HTR-8/SVneo (cell line): ENCODE data around the gene APBB2.

ENCODE experiments used
- DNase-seq: peaks from one replicate; pipeline ENCODE4 v3.0.0; 2011; ENCODE audit warnings: low spot score, mixed read lengths; ENCODE audit not compliant: insufficient read length
- FAIRE-seq: peaks from 2 replicates; lab custom pipeline; 2011; peaks lifted over from hg19 to GRCh38; lab: Jason Lieb, UNC

APBB2 gene

DNA sequence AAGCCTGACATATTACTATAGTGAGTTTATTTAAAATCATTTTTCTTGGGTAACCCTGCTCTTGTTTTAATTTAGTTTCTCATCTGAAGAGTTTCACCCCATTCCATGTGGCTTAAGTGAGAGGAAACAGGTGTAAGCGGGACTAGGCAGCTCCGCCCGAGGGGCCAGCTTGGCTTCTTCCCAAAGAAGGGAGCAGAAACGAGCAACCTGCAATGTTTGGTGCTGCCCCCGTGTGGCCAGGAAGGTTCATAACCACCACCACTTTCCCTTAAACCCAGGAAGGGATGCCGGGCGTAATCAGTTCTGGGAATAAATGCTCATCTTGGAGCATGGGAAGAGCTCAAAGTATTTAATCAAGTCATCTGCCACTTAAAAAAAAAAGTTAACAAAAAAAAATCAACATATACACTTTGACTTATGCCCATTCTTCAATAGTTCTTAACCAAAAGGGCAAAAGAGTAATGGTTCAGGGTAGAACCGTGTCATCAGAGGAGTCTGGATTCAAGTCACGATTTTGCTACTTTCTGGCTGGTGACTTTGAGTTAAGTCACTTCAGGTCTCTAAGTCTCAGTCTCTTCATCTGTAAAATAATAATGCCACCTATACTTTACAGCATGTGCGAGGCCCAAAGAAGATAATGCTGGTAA lies 316.7 kb downstream of the APBB2 start:
- FAIRE-seq: peak; percentile 68
- peak; percentile 74 for DNase-seq

DNA sequence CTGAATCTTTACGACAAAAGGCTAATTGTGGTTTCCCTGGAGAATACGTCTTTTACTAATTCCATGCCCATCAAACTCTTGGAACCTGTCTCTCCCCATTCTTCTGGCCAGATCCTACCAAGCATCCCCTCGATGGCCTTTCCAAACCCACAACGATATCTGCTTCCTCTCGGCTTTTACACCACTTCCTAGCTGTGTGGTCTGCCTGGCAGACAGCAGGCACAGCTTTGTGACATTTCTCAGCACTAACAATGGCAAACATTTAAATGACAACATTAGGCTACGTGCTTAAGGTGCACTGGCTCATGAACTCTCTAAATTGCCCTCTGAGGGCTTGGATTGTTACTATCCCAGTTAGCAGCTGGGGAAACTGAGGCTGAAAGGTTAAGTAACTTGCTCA lies 323.6 kb downstream of the APBB2 start:
- FAIRE-seq (no peak), DNase-seq (no peak)

DNA sequence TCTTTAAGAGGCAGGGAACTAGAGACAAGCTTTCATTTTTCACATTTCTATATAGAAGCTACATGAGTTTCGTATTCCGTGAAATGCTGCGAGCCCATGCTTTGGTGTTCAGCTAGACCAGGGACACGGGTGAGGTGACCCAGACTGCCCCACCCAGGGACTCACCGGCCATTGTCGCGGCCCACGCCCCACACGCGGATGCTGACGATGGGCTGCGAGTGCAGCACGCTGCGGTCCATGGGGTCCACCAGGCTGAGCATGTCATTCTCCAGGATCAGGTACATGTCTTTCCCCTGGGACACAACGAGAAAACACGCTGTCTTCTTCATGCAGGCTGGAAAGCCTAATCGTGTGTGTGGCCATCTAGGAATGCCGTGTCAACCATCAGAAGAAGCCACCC lies 324.1 kb downstream of the APBB2 start:
- no peak for DNase-seq
- FAIRE-seq: no peak

DNA sequence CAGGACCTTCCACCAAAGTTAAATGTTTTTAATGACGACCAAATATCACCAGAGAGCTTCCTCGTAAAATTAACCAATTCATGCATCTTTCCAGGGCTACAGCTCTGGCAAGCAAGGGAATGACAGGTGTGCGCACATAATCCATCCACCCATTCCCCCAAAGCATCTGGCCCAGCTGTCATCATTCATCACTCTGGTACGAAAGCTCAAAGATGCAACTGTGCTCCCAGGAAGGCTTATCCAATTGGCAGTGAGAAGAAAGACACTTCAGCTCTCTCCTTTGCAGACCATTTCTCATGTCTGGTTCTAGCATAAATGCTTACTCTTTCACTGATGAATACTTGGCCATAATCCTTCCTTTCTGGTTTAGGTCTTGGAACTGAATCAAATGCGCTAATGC lies 325.4 kb downstream of the APBB2 start:
- FAIRE-seq: no peak
- DNase-seq: no peak

DNA sequence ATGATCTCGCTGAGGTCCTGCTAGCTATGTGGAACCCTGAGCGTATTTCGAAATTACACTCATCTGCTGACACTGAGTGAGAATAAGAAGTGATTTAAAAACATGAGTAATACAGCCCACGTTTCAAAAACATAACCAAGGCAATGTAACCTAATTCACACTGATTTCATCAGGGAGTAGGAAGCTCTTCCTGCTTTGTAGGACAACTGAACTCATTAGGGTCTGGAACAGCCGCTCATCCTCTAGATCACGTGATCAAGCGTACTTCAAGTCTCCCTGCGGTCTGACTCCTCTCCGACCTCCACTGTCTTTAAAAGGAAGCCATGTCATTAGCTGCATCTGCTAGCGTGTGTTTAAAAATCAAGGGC lies 326.6 kb downstream of the APBB2 start:
- FAIRE-seq: no peak
- DNase-seq: no peak

DNA sequence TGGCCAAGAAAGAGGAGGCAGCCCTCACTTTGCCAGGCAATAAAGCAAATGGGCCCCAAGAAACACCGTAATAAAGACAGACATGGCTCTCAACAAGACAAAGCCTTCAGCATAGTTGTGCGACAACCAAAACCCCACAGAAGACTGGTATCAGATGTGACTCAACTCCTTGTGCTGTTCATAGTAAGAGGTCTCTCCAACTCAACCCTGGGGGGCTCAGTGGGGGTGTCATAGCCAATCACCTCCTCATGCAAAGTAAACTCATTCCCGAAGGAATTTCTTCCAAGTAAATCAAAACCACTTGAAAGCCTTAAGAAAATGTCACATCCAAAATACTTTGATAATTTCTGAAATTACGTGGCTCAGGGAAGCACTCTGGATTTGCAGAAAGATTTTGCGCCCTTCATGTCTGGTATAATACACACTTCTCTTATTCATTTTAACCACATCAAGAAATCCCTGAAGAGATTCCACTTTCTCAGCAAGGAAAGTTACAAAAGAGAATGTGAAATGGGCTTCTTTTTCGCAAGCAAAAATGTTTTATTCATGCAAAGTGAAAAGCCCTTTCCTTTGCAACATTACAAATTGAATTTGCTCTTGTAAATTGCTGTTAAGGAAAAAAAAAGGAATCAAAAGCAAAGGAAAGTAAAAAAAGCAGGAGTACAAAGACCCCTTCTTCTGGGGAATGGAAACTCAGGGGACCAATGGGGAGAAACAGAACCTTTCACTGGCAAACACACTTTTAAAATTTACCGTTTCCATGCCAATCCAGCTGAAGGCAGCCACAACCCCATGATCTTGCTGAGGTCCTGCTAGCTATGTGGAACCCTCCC lies 327.2 kb downstream of the APBB2 start:
- DNase-seq (no peak), FAIRE-seq (no peak)

DNA sequence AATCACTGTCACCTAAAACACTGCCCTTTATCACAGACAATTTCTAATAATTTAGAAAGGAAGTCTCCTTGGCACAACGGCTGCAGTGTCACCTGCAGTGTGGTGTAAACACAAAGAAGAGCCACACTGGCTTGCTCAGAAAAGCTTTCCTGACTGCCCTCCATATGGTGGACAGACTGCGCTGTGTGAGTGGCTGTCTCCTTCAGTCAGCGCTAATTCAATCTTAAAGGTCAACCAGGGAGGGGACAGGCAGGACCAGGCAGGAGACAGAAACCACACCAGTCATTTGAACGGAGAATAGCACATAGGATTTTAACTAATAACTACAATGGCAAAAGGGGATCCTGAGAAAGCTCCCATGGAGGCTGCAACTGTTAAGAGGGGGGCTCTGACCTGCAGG lies 332.5 kb downstream of the APBB2 start:
- FAIRE-seq (no peak), DNase-seq (no peak)

DNA sequence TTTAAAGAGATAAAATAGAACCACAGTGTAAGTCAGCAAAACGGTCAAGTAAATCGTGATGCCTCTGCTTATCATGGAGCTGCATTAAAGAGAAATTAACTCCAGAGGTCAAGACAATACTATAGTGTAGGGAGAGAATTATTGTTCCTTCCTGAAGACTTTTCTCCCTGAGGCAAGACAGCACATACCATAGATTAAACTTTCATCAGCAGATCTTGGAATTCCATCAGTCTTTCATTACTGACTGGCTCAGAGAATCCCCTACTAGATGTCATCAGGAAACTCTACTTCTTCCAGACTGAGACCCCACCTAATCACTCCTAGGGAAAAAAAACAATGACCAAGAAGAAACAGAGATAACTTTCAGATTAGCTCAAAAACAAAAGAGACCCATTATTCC lies 333.2 kb downstream of the APBB2 start:
- FAIRE-seq (no peak), DNase-seq (peak; percentile 31)

DNA sequence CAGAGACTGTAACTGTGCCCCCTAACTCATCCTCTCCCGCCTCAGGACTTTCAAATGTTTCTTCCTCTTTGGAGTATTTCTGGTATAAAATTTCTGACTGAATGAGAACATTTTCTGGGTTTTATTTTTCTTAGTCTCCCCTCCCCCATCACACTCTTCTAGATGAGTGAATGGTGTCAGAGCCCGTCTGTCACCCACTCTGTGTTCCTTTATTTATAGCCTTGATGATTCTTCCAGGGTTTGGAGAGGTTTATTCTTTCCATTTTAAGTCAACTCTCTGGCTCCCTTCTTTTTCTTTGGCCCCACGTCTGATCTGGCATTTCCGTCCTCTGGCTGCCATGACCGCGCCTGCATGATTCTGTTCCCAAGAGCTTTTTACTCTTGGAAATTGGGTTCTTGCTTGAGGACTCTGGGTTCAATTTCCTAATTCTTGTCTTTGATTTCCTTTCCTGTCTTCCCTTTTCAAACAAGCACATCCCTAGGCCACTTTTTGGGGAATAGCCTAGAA lies 335.7 kb downstream of the APBB2 start:
- no peak for FAIRE-seq
- DNase-seq: no peak

DNA sequence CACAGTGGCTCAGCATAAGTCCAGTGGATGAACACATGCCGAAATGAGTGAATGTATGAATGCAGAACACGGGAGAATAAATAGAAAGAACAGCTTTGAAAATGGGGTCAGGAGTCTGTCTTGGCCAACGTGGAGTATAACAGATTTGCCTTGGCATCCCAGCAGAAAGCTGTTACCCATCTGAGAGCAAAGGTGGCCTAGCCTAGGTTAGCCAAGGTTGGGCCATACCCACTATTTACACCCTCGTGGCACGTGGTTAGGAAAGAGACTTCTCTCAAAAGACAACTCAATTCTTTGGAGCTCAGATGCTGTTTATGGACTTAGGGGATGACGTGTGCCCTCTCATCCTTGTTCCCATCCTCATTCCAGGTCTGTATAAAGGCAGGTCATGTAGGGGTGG lies 337.3 kb downstream of the APBB2 start:
- FAIRE-seq: no peak

DNA sequence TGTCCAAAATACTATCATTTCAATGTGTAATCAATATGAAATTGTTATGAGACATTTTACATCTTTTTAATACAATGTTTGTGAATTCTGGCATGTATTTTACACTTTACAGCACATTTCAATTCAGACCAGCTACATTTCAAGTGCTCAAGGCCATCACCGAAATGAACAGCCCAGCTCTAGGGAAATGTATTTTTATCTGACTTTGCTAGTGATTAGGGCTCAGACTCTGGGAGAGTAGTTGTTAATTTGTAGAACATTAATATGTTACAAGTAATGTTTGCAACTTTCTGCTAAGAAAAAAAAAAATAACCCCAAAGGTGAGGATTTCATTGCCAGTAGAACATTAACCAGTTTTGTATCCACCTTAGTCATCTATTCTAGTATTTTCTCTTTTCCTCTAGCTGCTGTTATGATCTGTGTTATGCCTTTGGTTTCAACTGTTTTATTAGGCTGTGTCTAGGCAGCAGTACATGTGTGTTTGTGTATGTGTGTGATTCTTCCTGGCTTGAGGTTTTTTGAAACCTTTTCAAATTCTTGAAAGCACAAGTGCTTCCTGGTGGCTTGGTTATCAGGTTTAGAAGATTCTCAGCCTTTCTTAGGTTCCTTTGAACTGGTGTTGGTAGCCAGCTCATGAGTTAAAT lies 338.7 kb downstream of the APBB2 start:
- FAIRE-seq: no peak

More for the DNA sequence above, 337.3 kb downstream of the APBB2 start:
- DNase-seq: no peak

DNA sequence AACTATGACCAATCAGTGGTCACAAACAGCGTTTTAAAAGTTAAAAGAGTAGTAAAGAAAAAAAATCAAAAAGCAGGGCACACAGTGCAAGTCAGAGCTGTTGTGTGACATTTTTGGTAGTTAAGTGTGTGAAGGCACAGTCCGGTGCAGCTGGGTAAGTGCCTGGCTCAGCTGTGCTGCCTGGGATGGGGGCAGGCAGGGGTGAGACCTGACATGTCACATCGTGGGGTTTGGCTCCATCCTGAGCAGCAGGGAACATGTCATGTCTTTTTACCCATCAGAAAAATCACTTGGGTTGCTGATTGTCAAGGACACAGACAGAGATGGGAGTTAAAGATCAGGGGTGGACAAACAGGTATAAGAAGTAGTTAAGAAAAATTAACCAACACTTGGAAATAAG lies 339.4 kb downstream of the APBB2 start:
- no peak for FAIRE-seq
- no peak for DNase-seq

More for the DNA sequence above, 338.7 kb downstream of the APBB2 start:
- DNase-seq: no peak

DNA sequence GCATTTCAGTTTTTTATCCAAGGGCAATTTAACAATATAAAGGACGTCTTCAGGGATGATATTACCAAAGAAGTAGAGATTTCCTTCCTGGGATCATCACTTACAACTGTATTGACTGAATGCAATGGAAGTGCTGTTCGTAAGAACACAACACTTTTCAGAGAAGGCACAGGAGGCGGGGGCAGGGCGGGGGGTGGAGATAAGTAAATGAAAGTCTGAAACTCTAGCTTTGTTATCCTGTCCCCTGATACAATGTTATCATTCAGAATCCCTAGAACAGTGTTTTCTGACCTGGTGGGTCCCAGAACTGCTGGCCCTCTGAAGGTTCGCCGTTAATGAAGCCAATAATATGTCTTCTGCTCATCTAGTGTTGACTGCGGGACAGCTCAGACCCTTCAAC lies 340.0 kb downstream of the APBB2 start:
- DNase-seq (no peak), FAIRE-seq (no peak)

DNA sequence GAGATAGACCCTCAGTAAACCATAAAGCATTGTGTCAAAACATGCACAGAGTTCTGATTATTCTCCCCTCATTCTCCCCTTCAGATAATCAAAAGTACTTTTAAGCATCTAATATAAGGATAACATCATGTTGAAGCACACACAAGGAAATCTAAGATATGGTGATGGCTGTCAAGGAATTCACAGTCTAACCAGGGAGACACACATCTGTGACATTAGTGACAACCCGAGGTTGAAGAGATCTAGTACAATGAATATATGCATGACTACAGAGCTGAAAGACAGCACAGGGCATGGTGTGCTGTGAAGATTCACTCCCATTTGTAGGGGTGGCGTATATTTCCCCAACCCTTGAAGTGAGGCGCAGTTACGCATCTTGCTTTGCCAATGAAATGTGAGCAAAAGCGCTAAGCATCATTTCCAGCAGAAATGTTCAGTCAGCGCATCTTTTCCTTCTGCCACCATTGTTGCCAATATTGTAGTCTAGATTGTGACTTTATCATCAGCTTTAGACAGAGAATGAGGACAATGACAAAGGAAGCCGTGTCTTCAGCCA lies 342.6 kb downstream of the APBB2 start:
- FAIRE-seq: no peak
- DNase-seq: no peak

DNA sequence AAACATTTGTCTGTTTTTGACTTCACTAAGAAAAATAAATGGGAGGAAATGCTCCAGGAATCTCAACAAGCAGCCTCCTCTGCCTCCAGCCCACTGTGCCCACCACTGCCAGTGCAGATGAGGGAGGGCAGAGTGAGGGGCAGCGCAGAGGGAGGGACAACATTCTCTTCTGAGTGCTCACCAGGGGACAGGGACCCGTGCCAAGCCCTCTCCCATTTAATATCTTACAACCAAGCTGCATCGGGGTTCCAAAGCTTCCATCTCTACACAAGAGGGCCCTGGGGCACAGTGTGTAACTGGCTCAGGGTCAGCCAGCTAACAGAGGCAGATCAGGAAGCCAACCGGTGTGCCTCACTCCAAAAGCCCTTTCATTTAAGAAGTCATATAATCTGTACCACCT lies 344.2 kb downstream of the APBB2 start:
- DNase-seq: no peak
- FAIRE-seq: no peak

DNA sequence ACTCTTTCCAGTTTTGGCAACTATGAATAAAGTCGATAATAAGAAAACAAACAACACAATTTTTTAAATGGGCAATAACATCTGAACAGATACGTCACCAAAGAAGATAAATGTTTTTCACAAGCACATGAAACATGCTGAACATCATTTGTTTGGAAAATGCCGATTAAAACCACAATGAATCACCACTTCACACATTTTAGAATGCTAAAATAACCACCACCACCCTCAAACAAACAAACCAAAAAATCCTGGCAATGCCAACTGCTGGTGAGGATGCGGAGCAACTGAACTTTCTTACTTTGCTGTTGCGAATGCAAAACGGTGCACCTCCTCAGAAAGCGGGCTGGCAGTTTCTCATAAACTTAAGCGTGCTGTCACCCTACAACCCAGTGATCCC lies 348.6 kb downstream of the APBB2 start:
- no peak for FAIRE-seq

DNA sequence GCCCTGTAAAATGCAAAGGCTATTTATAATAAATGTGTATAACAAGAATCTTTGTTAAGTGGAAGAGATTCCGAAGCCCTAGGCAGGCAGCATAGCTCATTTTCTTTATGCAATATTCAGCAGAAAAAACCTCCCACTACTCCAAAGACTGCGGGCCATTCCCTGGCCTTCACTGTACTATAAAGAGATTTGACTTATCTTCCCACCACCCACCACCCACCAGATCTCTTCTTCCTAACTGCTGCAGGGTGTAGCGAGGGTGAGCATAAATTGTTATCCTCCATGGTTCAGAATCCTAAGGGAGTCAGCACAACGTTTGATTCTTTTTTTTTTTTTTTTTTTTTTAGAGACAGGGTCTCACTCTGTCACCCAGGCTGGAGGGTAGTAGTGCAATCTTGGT lies 349.8 kb downstream of the APBB2 start:
- FAIRE-seq: no peak
- no peak for DNase-seq

More for the DNA sequence above, 348.6 kb downstream of the APBB2 start:
- DNase-seq: no peak

DNA sequence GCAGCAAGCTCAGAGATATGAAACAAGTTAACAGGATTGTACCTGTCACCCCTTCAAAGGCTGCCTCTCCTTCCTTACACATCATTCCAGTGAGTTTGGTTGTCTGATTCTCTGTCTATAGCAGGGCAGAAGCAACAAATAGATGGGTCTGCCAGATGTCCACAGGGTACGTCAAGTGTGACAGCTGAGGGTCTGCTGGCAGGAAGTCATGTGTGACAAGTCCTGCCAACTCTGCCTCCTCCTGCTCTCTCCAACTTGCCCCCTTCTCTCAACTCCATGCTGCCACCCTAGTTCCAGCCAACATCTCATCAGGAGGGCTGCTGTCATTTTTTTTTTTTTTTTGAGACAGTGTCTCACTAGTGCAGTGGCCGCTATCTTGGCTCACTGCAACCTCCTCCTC lies 355.4 kb downstream of the APBB2 start:
- DNase-seq (no peak), FAIRE-seq (peak; percentile 42)

DNA sequence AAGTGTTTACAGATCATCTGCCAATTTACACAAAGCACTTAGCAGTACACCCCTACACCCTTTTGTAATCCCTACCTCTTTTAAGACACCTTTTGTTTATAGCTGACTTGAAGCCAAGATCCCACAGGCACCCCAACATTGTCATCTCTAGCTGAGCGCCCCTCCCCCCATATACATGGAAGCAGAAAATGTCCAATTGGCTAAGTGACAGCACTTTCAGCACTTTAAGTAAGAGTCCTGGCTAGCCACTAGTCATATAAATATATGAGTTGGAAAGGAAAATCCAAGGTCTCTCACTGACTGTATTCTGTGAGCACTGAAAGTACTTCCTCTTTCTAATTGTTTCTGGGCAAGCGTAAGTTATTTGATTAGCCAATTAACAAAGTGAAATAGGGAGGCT lies 356.4 kb downstream of the APBB2 start:
- FAIRE-seq: no peak

DNA sequence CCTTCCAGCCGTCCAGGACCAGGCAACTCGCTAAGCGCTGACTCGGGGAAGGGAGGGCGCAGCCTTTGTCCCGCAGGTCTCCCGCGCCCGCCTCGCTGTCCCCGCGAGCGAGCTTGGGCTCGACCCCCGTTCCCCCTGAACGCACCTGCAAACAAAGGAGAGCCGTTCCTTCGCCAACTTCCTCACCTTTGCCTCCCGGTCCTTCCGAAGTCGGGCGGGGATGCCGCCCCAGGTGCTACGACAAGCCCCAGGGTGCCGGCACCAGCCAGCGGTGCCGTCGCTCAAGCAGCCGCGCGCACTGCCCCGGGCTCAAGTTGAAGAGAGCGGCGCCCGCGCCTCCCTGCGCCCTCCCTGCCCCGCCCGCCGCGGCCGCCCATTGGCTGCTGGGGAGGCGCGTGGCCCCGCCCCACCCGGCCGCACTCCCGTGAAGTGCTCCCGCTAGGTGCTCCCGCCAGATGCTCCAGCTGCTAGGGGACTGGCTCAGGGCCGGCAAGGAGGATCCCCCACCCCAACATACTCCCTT lies 357.4 kb downstream of the APBB2 start:
- DNase-seq (peak; percentile 42), FAIRE-seq (no peak)

More for the DNA sequence above, 356.4 kb downstream of the APBB2 start:
- no peak for DNase-seq
